Globus pallidus (tissue), 1 donor: ENCODE measurements around the gene PLXNA4.

Source experiments
- DNase-seq: peaks from one replicate; pipeline ENCODE4 v3.0.0-alpha.2; 2015; ENCODE audit warnings: low spot score

PLXNA4 gene

GRCh38 chr7:132501956-132502355 lies 74.3 kb downstream of the PLXNA4 start:
- no peak for DNase-seq

- DNase-seq, result no peak
Observed at GRCh38 chr7:132500727-132501440, 75.4 kb downstream of the PLXNA4 start.

DNA sequence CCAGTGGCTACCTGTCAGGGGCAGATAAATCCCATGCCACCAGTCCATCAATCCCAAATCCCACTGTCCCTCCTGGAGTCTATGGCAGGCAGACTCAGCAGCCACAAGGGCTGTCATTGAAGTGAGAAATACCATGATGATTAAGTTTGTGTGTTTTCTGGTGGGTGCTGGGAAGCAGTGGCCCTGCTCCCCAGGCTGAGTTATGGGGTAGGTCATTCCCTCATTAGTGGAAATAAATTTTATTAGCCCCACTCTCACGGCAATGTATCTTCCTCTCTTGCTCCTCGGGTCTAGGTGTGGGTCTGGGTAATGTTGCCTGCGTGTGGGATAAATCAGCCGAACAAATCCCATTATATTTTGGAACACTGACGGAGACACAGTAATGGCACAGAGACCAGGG lies 76.8 kb downstream of the PLXNA4 start:
- no peak for DNase-seq

GRCh38 chr7:132499065-132499464 lies 77.2 kb downstream of the PLXNA4 start:
- DNase-seq, result no peak

GRCh38 chr7:132498319-132498718 lies 78.0 kb downstream of the PLXNA4 start:
- no peak for DNase-seq

GRCh38 chr7:132497098-132497497 lies 79.2 kb downstream of the PLXNA4 start:
- no peak for DNase-seq

- no peak for DNase-seq
Observed at GRCh38 chr7:132495936-132496335, 80.3 kb downstream of the PLXNA4 start.

GRCh38 chr7:132494474-132494873 lies 81.8 kb downstream of the PLXNA4 start:
- DNase-seq, result no peak

DNA sequence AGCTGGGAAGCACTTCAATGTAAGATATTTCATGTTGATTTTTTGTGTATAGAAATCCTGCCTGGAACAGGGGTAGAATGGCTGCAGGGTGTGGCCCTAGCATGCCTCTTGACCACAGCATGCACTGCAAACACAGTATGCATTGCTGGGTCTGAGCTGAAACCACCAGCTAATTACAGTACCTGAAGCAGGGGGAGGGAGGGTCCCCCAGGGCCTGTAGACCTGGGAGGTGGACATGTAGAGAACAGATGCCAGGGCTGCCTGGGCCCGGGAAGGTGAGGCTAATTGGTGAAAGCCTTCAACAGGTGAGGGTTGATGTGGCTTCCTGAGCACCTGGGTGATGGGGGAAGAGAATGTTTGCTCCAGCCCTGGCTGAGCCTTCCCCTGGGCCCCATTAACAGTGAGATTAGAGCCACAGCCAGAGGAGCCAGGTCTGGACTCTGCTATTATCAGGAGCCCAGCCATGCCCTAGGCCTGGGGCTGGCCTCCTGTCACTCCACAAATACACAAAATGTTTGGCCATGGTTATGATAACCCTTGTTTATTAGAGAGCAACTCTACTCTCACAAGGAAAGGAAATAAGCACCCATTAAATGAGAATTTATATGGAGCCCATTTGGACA lies 83.3 kb downstream of the PLXNA4 start:
- no peak for DNase-seq

DNA sequence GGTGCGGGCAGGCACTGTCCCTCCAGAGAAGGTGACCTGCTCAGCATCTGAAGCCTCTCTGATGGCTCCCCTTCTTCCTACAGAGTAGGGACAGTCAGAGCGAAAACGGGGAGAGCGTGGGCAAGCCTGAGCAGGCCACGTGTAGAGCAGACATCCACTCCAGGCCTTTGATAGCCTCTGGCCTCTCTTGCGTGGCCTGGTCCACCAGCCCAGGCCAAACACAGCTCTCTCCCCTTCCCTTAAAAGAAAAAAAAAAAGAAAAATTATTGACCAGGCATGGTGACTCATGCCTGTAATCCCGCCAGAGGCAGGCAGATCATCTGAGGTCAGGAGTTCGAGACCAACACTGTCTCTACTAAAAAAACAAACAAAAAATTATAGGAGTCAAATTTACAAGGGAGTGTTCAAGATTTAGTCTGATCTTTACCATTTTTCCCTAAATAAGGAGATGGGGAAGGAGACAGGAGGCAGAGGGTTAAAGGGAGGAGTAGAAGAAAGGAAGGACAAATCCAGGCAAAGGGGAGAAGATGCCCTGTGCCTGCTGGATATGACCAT lies 84.8 kb downstream of the PLXNA4 start:
- DNase-seq, result no peak

GRCh38 chr7:132490474-132490873 lies 85.8 kb downstream of the PLXNA4 start:
- no peak for DNase-seq

DNA sequence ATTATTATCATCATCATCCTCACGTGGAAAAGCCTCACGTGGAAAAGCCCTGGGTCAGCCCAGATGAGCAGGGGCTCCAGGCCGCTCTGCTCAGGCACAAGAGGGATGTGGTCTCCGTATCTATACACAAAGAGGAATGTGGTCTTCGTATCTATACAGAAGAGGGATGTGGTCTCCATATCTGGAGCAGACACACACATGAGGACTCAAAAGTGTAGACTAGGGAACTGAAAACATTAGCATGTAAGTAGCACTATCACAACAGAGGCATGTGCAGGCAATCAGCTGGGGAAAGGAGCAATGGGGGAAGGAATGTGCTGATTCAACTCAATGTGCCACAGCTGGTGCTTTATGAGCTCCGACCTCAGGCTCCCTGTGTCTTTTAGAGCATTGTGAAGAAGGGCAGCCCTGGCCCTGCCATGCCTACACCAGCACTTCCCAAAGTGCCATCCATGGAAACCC lies 86.5 kb downstream of the PLXNA4 start:
- DNase-seq, result no peak

DNA sequence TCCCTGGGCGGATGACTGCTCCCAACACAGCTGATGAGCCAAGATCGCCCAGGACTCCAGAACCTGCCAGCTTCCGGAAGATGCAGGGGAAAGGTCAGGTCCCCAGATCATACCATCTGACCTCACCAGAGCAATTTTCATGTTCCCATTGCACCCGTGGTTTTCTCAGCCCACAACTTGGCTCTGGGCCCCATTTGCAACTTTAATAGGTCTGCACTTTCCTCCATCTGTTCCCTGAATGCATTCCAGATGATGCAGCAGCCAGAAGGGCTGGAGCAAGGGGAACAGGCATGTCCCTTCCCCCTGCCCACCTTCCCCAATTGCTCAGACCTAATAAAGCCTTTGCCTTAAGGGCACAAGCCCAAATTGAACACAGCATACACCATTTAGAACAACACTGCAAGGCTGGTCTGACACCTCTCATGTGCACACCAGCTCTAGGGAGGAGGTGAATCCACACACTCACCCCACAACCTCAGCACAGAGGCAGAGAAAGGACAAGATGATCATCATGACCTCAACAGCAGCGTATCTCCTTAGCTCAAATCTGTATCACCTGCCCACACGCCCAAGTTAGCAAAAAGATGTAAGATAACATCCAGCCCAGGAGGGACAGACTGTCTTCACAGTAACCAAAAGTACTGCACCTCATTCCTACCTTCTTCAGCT lies 87.5 kb downstream of the PLXNA4 start:
- DNase-seq, result no peak

- no peak for DNase-seq
Observed at GRCh38 chr7:132486274-132486610, 90.0 kb downstream of the PLXNA4 start.

DNA sequence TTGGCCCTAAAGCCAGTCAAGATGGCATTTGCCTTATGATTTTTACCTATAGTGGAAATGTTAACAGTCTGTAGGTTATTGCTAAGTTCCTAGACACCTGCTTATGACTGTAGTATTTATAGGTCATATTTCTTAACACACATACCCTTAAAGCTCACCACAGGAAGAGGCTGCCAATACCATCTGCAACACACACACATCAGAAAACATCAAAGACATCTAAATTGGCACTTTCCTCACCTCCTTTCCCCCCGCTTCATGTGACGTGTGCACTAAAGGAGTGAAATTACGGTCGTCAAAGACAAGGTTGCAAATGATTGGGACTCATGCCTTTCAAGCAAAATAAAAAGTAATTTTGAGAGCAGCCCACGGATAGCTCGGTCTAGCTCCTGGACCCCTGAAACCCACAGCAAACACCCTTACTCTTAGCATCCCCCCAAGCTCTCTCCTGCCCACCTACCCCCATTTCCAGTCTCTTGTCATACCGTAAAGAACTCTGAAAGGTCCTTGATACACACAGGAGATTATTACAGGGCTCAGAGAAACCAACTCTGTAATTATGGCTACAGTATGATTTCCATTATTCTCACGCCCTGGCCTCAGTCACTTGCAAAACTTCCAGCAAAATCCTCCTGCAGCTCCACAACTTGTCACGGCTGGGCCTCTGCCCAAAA lies 90.5 kb downstream of the PLXNA4 start:
- DNase-seq, result no peak

GRCh38 chr7:132485136-132485535 lies 91.1 kb downstream of the PLXNA4 start:
- no peak for DNase-seq

- DNase-seq, result no peak
Observed at GRCh38 chr7:132482866-132483265, 93.4 kb downstream of the PLXNA4 start.

- no peak for DNase-seq
Observed at GRCh38 chr7:132480534-132480933, 95.7 kb downstream of the PLXNA4 start.

DNA sequence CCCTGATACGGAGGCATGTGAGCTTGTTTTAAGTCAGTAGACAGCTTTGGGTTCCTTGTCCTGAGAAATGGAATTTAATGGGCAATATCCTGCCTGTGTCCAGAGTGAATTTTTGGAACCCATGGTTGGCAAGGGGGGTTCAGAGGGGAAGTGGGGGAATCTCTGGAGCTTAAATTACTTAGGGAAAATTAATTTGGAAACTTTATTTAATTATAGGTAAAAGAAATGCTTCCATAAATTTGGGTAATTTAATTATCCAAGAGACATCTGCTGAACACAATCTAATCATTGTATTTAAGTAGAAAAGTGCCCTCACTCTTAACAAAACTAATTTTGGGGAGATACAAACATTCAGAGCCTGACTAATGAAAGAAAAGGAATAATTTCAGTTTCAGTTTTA lies 99.7 kb downstream of the PLXNA4 start:
- no peak for DNase-seq

- no peak for DNase-seq
Observed at GRCh38 chr7:132475669-132476116, 100.6 kb downstream of the PLXNA4 start.

DNA sequence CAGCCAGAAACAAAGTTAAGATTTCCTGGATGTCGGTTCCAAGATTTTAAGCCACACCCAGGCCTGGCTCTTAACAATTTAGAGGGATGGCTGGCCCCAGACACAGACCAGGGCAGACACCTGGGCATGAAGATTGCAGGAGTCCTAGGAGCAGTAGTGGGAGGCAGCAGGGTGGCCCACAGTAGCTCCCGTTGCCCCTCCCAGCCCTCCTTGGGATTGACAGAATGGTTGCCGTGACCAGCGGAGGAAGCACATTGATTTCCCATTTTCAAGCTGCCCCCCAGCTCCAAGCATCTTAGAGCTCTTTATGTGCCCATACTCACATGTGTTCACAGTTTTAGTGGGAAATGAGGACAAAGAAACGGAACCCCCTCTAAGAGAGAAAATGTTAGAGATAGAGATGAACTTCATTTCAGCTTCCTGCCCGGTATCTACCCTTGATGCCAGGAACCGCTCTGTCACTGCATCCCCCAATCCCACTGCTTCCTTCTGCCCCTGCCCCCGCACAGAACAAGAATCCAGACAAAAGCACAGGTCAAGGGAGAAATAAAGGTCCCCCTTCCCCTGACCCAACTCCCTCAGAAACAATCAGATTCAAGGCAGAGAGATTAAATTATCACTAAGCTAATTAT lies 101.1 kb downstream of the PLXNA4 start:
- no peak for DNase-seq
